Activated T-helper 2 cell treated with anti-CD3 and anti-CD28 coated beads, Interferon-gamma antibody, Interleukin-2, Interleukin-4, amounts not matched to agents 10 μg/mL and 5 μg/mL and 100 μg/mL, durations not matched to agents 14 hours and 24 hours and 36 hours (primary cell): ENCODE results near the gene TEX261. TPM values are rescaled to one million over a fixed set of nuclear protein-coding genes. Genes with fewer than 3 reads are reported as not detected.

Experiments
- DNase-seq: peaks from one replicate; pipeline ENCODE4 v3.0.0; 2021; ENCODE audit warnings: low spot score
- H3K27ac Mint-ChIP-seq: one replicate; pipeline ENCODE4 v1.8.0; 2021; ENCODE audit warnings: mixed read lengths
- H3K27me3 Mint-ChIP-seq: one replicate; pipeline ENCODE4 v1.8.0; 2021; ENCODE audit warnings: low read depth, mixed read lengths
- H3K36me3 Mint-ChIP-seq: one replicate; pipeline ENCODE4 v1.8.0; 2021; ENCODE audit warnings: low read depth, mixed read lengths
- H3K4me1 Mint-ChIP-seq: one replicate; pipeline ENCODE4 v1.8.0; 2021; ENCODE audit warnings: low read depth, mixed read lengths
- H3K4me3 Mint-ChIP-seq: one replicate; pipeline ENCODE4 v1.8.0; 2021; ENCODE audit warnings: low read depth, mild to moderate bottlenecking, moderate library complexity, mixed read lengths
- H3K9me3 Mint-ChIP-seq: one replicate; pipeline ENCODE4 v1.8.0; 2021; ENCODE audit warnings: mixed read lengths
- intact Hi-C: fragments of 100-400 bp; cut with micrococcal nuclease; formaldehyde crosslinking; loops from one replicate; pipeline ENCODE4 v1.15.1; 2023
- total RNA-seq: library from RNA; stranded (reverse); gene quantifications from 2 replicates; pipeline ENCODE4 v1.2.3, GENCODE V29; 2022

Gene TEX261
- total RNA-seq, 1 donor from 2014 or later, result 67.9 TPM

DNA sequence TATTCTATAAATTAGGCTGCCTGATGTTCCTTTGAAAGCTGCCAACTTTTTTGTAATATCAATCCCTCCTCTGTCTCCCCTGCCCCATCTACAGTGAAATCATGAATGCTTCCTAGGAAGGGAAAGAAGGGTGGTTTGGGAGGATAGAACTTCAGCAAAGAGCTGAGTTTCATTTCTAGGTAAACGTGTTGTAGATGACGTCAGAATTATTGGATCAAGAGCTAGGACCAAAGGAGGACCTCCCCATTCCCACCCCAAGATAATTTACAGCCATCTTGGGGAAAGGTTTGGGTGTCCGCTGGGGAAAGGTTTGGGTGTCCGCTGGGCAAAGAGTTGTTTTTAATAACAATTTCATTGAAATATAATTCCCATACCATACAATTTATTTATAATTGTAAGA, 27.5 kb downstream of the TEX261 start:
- intact Hi-C loops, result no loop called here
- Mint-ChIP-seq H3K9me3 (no peaks in the 10 kb centered on the region), H3K27me3 (peaks cover 56% of the 10 kb centered on the region), H3K4me3 (no peak overlapping the region), H3K27ac (no peak overlapping the region), H3K4me1 (peaks cover 3% of the 10 kb centered on the region), H3K36me3 (no peaks in the 10 kb centered on the region)
- DNase-seq, result no peak

- Mint-ChIP-seq H3K4me3 (no peak overlapping the region), H3K27ac (no peak overlapping the region), H3K9me3 (no peaks in the 10 kb centered on the region), H3K27me3 (peaks cover 52% of the 10 kb centered on the region), H3K4me1 (peaks cover 3% of the 10 kb centered on the region), H3K36me3 (no peaks in the 10 kb centered on the region)
- intact Hi-C loops, result no loop called here
- DNase-seq, result peak; percentile 2
Observed at GRCh38 chr2:70966681-70967080, 28.0 kb downstream of the TEX261 start.

DNA sequence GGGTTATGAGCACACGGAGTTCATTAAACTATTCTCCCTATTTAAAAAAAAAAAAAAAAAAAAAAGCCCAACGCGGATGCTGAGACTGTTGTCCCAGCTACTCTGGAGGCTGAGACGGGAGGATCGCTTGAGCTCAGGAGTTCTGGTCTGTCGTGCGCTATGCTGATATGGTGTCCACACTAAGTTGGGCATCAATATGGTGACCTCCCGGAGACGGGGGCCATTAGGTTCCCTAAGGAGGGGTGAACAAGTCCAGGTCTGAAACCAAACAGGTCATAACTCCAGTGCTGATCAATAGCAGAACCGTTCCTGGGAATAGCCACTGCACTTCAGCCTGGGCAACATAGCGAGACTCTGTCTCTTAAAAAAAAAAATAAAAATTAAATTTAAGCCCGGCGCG, 29.2 kb downstream of the TEX261 start:
- peak; percentile 7 for DNase-seq
- Mint-ChIP-seq H3K4me3 (peak overlapping the region; percentile 80), H3K4me1 (peaks cover 3% of the 10 kb centered on the region), H3K9me3 (no peaks in the 10 kb centered on the region), H3K27ac (no peak overlapping the region), H3K36me3 (no peaks in the 10 kb centered on the region), H3K27me3 (peaks cover 45% of the 10 kb centered on the region)
- intact Hi-C loops, result loop anchor here (1.0 to 2.0 kb wide), 3 partner anchors 12 to 29 kb away; partner anchors contain the start of gene TEX261

DNA sequence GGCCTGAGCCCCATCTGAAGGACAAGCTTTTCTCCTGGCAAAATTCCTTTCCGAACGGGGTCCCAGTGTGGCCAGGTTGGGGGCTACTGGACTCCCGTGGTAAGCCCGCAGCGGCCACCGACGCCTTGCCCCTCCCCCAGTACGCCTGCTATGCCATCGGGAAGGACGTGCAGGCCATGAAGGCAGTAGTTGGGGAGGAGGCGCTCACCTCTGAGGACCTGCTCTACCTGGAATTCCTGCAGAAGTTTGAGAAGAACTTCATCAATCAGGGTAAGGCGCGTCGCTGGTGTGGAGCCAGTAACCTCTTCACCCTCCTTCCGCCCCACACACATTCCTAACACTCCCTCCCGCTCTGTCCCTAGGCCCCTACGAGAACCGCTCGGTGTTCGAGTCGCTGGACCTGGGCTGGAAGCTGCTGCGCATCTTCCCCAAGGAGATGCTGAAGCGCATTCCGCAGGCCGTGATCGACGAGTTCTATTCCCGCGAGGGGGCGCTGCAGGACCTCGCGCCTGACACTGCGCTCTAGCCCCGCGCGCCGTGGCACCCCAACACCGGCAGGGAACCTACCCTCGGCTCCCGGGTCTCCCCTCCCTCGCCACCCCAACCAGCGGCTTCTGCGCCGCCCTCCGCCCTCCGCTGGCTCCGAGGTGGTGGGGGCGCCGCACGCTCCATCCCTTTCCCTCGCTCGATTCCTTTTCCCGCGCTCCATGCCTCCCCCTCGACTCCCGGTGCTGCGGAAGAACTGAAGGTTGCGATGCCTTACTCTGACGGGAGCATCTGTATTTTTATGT, 29.9 kb downstream of the TEX261 start:
- peaks cover 38% of the 10 kb centered on the region for H3K27me3 Mint-ChIP-seq
- intact Hi-C loops, result loop anchor here (1.0 to 2.0 kb wide), 3 partner anchors 13 to 30 kb away; partner anchors contain the start of gene TEX261
- DNase-seq, result peak; percentile 72
- H3K36me3 Mint-ChIP-seq, result no peaks in the 10 kb centered on the region
- H3K9me3 Mint-ChIP-seq, result no peaks in the 10 kb centered on the region
- no peak overlapping the region for H3K27ac Mint-ChIP-seq
- peaks cover 3% of the 10 kb centered on the region for H3K4me1 Mint-ChIP-seq
- H3K4me3 Mint-ChIP-seq, result peak overlapping the region; percentile 80

DNA sequence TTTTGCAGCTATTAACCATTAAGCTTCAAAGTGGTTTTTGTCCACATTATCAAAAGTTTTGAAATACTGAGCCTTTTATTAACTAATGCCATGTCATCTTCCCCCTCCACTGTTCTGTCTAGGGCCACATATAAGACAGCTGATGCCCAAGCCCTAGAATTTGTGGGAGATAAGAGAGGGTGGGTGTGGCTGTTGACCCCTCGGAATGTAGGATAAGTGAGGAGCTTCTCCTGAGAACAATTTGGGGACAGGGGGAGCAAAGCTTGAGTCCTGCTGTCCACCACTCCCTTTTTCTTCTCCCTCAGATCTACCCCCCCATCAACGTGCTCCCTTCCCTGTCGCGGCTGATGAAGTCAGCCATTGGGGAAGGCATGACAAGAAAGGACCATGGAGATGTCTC, 30.5 kb downstream of the TEX261 start:
- Mint-ChIP-seq H3K36me3 (no peaks in the 10 kb centered on the region), H3K9me3 (no peaks in the 10 kb centered on the region), H3K4me1 (peaks cover 3% of the 10 kb centered on the region), H3K27ac (no peak overlapping the region), H3K27me3 (peaks cover 34% of the 10 kb centered on the region), H3K4me3 (no peak overlapping the region)
- intact Hi-C loops, result loop anchor here (2.0 kb wide), 2 partner anchors 21 to 31 kb away; partner anchors contain the start of gene TEX261
- no peak for DNase-seq

DNA sequence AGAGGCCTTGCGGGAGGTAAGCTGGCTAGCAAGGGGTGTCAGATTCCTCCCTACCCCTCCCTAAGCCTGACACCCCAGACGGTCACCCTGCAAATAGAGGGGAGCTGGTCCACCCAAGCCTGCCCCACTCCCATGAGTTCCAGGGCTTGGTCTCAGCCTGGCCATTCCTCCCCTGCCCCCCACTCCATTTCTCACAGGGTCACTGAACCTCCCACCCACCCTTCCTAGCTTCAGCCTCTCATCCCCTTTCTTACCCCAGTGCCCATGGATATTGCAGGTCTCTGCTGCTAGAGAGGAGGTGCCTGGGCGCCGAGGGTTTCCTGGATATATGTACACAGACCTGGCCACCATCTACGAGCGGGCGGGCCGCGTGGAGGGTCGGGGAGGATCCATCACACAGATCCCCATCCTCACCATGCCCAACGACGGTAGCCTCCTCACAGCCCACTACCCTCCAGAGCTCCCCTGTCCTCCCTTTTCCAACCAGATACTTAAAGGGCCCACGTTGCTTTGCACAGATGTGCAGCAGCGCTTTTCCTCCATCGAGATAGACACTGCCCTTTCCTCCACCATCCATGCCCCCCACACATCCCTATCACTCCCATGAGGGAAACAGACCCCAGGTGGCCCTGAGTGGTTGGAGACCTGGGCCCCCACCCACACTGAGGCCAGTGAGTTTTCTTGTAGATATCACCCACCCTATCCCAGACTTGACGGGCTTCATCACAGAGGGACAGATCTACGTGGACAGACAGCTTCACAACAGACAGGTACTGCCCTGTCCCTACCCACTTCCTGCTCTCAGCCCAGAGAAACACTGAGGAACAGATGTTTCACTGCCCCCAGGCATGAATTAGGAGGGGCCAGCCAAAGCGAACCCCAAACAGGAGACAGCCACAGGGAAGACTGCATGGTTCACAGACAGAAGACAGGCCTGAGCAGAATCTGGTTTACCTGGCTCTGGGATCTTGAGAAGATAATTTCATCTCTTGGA, 31.5 kb downstream of the TEX261 start:
- H3K36me3 Mint-ChIP-seq, result no peaks in the 10 kb centered on the region
- H3K4me1 Mint-ChIP-seq, result peaks cover 3% of the 10 kb centered on the region
- intact Hi-C loops, result no loop called here
- no peak overlapping the region for H3K27ac Mint-ChIP-seq
- peak; percentile 5 for DNase-seq
- no peaks in the 10 kb centered on the region for H3K9me3 Mint-ChIP-seq
- no peak overlapping the region for H3K4me3 Mint-ChIP-seq
- H3K27me3 Mint-ChIP-seq, result peaks cover 32% of the 10 kb centered on the region

DNA sequence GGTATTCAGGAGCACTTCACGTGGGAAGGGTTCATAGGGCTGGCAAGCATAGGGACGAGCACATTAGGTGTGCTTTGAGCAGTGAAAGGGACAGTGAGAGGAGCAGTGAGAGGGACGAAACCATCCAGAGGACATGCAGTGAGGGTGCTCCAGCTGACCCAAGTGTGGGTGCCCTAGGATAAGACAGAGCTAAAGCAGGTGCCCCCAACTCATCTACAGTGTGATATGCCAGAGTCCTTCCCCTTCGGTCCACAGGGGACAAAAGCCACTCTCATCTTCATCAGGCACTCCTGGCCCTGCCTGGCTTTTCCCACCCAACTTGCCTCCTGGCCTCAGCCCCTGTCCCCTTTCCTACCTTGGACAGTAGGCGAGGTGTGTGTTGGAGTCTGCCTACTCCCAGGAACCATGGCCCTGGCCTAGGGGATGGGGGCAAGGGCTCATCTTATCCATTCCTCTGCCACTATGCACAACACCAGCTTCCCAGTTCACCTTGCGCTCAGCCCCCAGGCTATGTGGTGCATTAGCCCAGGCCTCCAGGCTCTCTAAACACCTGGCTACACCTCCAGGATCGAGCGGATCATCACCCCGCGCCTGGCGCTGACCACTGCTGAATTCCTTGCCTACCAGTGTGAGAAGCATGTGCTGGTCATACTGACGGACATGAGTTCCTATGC, 32.3 kb downstream of the TEX261 start:
- H3K4me3 Mint-ChIP-seq, result no peak overlapping the region
- no peaks in the 10 kb centered on the region for H3K36me3 Mint-ChIP-seq
- intact Hi-C loops, result no loop called here
- H3K27me3 Mint-ChIP-seq, result peaks cover 28% of the 10 kb centered on the region
- no peaks in the 10 kb centered on the region for H3K9me3 Mint-ChIP-seq
- H3K4me1 Mint-ChIP-seq, result peaks cover 3% of the 10 kb centered on the region
- no peak overlapping the region for H3K27ac Mint-ChIP-seq
- DNase-seq, result peak; percentile 7

- no peak overlapping the region for H3K4me3 Mint-ChIP-seq
- peak; percentile 2 for DNase-seq
- H3K4me1 Mint-ChIP-seq, result peaks cover 3% of the 10 kb centered on the region
- H3K27me3 Mint-ChIP-seq, result peaks cover 22% of the 10 kb centered on the region
- H3K27ac Mint-ChIP-seq, result no peak overlapping the region
- H3K36me3 Mint-ChIP-seq, result no peaks in the 10 kb centered on the region
- H3K9me3 Mint-ChIP-seq, result no peaks in the 10 kb centered on the region
- intact Hi-C loops, result no loop called here
Observed at GRCh38 chr2:70961648-70961994, 33.1 kb downstream of the TEX261 start.

DNA sequence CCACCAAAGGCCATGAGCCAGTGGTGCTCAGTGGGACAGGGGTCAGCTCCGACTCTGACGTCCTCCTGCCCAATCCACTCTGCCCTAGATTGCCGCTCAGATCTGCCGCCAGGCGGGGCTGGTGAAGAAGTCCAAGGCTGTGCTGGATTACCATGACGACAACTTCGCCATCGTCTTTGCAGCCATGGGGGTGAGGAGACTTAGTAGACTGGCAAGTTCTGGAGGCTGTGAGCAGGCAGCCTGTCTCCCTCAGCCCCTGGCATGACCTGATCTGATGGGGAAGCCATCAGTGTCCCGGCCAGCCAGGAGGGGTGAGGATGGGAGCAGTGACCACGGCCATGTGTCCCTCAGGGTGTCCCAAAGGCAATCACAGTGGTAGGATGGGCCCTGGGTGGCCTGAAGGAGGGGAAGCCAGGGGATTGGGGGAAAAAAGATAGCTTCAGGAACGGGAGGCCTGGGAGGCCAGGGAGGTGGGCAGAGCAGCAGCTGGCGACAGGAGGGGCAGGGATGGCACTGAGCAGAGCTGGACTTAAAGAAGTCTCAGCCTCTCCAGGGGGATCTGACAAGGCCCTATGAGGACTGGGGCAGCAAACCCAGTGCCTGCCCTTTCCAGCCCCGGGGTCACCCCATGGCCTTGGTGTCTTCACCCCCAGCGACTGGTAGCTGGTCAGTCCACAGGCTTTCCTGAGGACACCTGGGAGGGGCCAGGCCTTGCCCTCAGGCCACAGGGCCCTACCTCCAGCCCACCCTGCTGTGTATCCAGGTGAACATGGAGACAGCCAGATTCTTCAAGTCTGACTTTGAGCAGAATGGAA, 33.6 kb downstream of the TEX261 start:
- Mint-ChIP-seq H3K9me3 (no peaks in the 10 kb centered on the region), H3K4me3 (no peak overlapping the region), H3K36me3 (no peaks in the 10 kb centered on the region), H3K4me1 (peaks cover 3% of the 10 kb centered on the region), H3K27ac (no peak overlapping the region), H3K27me3 (peaks cover 24% of the 10 kb centered on the region)
- peak; percentile 7 for DNase-seq
- intact Hi-C loops, result no loop called here

GRCh38 chr2:70959851-70960832, 34.5 kb downstream of the TEX261 start:
- H3K27ac Mint-ChIP-seq, result no peak overlapping the region
- intact Hi-C loops, result no loop called here
- no peaks in the 10 kb centered on the region for H3K36me3 Mint-ChIP-seq
- no peaks in the 10 kb centered on the region for H3K9me3 Mint-ChIP-seq
- DNase-seq, result peak; percentile 7
- H3K4me3 Mint-ChIP-seq, result no peak overlapping the region
- H3K4me1 Mint-ChIP-seq, result peaks cover 3% of the 10 kb centered on the region
- peaks cover 31% of the 10 kb centered on the region for H3K27me3 Mint-ChIP-seq

- DNase-seq, result peak; percentile 3
- Mint-ChIP-seq H3K36me3 (no peaks in the 10 kb centered on the region), H3K27me3 (peaks cover 36% of the 10 kb centered on the region), H3K9me3 (no peaks in the 10 kb centered on the region), H3K27ac (no peak overlapping the region), H3K4me1 (no peaks in the 10 kb centered on the region), H3K4me3 (no peak overlapping the region)
- intact Hi-C loops, result no loop called here
Observed at GRCh38 chr2:70959271-70959761, 35.4 kb downstream of the TEX261 start.
